Endodermal cell (in vitro differentiated cells): ENCODE data around the gene PITPNC1. TPM values are rescaled to one million over a fixed set of nuclear protein-coding genes. Genes with fewer than 3 reads are reported as not detected.
"Not testable (repeated sequence)": the region's sequence is repeated elsewhere in the genome, so short reads cannot be mapped to it uniquely, and the experiment has no call there.

Experiments used
- DNase-seq: peaks from one replicate; pipeline ENCODE4 v3.0.0-alpha.2; 2017
- H3K27ac ChIP-seq: 2 replicates; pipeline ENCODE4 v1.5.1; 2013; ENCODE audit warnings: mild to moderate bottlenecking, low read depth, low read length, moderate library complexity
- H3K27me3 ChIP-seq: 2 replicates; pipeline ENCODE4 v1.6.1; 2013; ENCODE audit warnings: mild to moderate bottlenecking, low read length, moderate library complexity; ENCODE audit not compliant: insufficient read depth, control insufficient read depth, poor library complexity, severe bottlenecking
- H3K36me3 ChIP-seq: 2 replicates; pipeline ENCODE4 v1.7.0; 2013; ENCODE audit warnings: mild to moderate bottlenecking, low read length, moderate library complexity; ENCODE audit not compliant: control insufficient read depth, insufficient read depth
- H3K4me1 ChIP-seq: one replicate; pipeline ENCODE4 v1.7.0; 2013; ENCODE audit warnings: low read length; ENCODE audit not compliant: control insufficient read depth, insufficient read depth
- H3K4me3 ChIP-seq: 2 replicates; pipeline ENCODE4 v1.5.1; 2013; ENCODE audit warnings: mild to moderate bottlenecking, low read length, moderate library complexity
- H3K9ac ChIP-seq: 2 replicates; pipeline ENCODE4 v1.6.1; 2013; ENCODE audit warnings: mild to moderate bottlenecking, low read length, moderate library complexity; ENCODE audit not compliant: poor library complexity, severe bottlenecking; ENCODE audit errors: extremely low read depth
- H3K9me3 ChIP-seq: 2 replicates; pipeline ENCODE4 v1.6.1; 2013; ENCODE audit warnings: mild to moderate bottlenecking, low read length, moderate library complexity; ENCODE audit not compliant: control insufficient read depth
- H3K27ac Mint-ChIP-seq: 2 replicates; pipeline ENCODE4 v1.8.0; 2020; ENCODE audit warnings: mixed read lengths
- H3K27me3 Mint-ChIP-seq: 2 replicates; pipeline ENCODE4 v1.8.0; 2021; ENCODE audit warnings: mild to moderate bottlenecking, mixed read lengths; ENCODE audit not compliant: insufficient read depth
- H3K36me3 Mint-ChIP-seq: 2 replicates; pipeline ENCODE4 v1.8.0; 2020; ENCODE audit warnings: low read depth, mixed read lengths
- H3K4me1 Mint-ChIP-seq: 2 replicates; pipeline ENCODE4 v1.8.0; 2020; ENCODE audit warnings: mixed read lengths
- H3K4me3 Mint-ChIP-seq: 2 replicates; pipeline ENCODE4 v1.8.0; 2020; ENCODE audit warnings: mild to moderate bottlenecking, moderate library complexity, mixed read lengths
- H3K9me3 Mint-ChIP-seq: 2 replicates; pipeline ENCODE4 v1.8.0; 2020; ENCODE audit warnings: mild to moderate bottlenecking, mixed read lengths
- WGBS, 2 experiments: methylation state at CpG; one replicate each; pipeline versions ENCODE4 v1.1.5 to v1.1.7; 2013; ENCODE audit warnings: missing lambda C conversion rate in 2 of 2, mixed read lengths in 1 of 2; ENCODE audit not compliant: insufficient coverage in 1 of 2, insufficient read length in 1 of 2; 5-methylcytosine and 5-hydroxymethylcytosine counted together
- total RNA-seq, 2 donors: library from RNA; stranded (reverse); fragmentation: NEBNext Ultra II Directional in 1 of 2; extraction: Animal tissue kit (Norgen Biotek cat#: 25700) in 1 of 2; gene quantifications; 2 replicates in 1 of 2; 3 replicates in 1 of 2; pipeline ENCODE4 v1.2.1, GENCODE V29; 2021
- TF ChIP-seq, protein P1 (sequence below): fragments of 200-600 bp; sonication (generic); conservative IDR thresholded peaks from 2 replicates; pipeline ENCODE4 v1.5.0; 2021; ENCODE audit warnings: antibody characterized with exemption, mild to moderate bottlenecking

Gene PITPNC1
- total RNA-seq, 2 donors from 2014 or later, result 28.9 to 36.4 TPM

- 91 to 93% methylated on average over 3 to 4 of the region's 4 CpGs for WGBS, 2 experiments
- H3K9me3 ChIP-seq, result peaks cover 12% of the 10 kb centered on the region
- H3K36me3 ChIP-seq, result peaks cover 87% of the 10 kb centered on the region
- no peak overlapping the region for H3K27ac Mint-ChIP-seq
- H3K4me1 ChIP-seq, result no peaks in the 10 kb centered on the region
- no peak overlapping the region for H3K27ac ChIP-seq
- H3K4me3 ChIP-seq, result no peak overlapping the region
- TF ChIP-seq, protein P1, sequence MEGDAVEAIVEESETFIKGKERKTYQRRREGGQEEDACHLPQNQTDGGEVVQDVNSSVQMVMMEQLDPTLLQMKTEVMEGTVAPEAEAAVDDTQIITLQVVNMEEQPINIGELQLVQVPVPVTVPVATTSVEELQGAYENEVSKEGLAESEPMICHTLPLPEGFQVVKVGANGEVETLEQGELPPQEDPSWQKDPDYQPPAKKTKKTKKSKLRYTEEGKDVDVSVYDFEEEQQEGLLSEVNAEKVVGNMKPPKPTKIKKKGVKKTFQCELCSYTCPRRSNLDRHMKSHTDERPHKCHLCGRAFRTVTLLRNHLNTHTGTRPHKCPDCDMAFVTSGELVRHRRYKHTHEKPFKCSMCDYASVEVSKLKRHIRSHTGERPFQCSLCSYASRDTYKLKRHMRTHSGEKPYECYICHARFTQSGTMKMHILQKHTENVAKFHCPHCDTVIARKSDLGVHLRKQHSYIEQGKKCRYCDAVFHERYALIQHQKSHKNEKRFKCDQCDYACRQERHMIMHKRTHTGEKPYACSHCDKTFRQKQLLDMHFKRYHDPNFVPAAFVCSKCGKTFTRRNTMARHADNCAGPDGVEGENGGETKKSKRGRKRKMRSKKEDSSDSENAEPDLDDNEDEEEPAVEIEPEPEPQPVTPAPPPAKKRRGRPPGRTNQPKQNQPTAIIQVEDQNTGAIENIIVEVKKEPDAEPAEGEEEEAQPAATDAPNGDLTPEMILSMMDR, result no peak
- H3K36me3 Mint-ChIP-seq, result peaks cover 85% of the 10 kb centered on the region
- no peaks in the 10 kb centered on the region for H3K4me1 Mint-ChIP-seq
- H3K9ac ChIP-seq, result no peak overlapping the region
- DNase-seq, result peak; percentile 20
- H3K4me3 Mint-ChIP-seq, result no peak overlapping the region
- peaks cover 13% of the 10 kb centered on the region for H3K9me3 Mint-ChIP-seq
- H3K27me3 ChIP-seq, result no peaks in the 10 kb centered on the region
- H3K27me3 Mint-ChIP-seq, result no peaks in the 10 kb centered on the region
Measured at GRCh38 chr17:67725807-67726206, 348.7 kb downstream of the PITPNC1 start.

DNA sequence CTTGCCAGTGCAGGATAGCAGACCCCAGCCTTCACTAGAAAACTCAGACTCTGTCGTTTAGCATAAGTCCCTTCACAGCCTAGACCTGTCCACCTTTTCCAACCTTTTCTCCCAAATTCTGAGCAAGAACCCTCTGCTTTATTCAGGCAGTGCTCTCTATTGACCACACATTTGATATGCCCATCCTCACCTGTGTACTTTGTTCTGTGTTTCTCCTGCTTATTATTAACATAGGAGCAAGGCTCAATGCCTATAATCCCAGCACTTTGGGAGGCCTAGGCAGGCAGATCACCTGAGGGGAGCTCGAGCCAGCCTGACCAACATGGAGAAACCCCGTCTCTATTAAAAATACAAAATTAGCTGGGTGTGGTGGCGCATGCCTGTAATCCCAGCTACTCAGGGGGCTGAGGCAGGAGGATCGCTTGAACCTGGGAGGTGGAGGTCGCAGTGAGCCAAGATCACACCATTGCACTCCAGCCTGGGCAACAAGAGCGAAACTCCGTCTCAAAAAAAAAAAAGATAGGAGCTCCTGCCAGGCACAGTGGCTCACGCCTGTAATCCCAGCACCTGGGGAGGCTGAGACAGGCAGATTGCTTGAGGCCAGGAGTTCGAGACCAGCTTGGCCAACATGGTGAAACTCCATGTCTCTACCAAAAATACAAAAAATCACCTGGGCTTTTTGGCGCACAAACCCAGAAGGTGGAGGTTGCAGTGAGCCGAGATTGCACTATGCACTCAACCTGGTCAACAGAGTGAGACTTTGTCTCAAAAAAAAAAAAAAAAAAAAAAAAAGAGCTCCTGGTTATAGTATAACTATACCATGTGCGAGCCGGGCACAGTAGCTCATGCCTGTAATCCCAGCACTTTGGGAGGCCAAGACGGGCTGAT is 350.3 kb downstream of the PITPNC1 start:
- WGBS, 2 experiments, result 94 to 95% methylated on average over 13 to 15 of the region's 15 CpGs
- Mint-ChIP-seq H3K36me3 (peaks cover 83% of the 10 kb centered on the region), H3K9me3 (peaks cover 14% of the 10 kb centered on the region)
- H3K9me3 ChIP-seq, result peaks cover 18% of the 10 kb centered on the region
- H3K4me1 ChIP-seq, H3K27me3 ChIP-seq, H3K27me3 Mint-ChIP-seq, H3K4me1 Mint-ChIP-seq, H3K27ac ChIP-seq, H3K4me3 ChIP-seq, H3K27ac Mint-ChIP-seq, H3K9ac ChIP-seq, H3K4me3 Mint-ChIP-seq: not testable (repeated sequence)
- peak; percentile 28 for DNase-seq
- peaks cover 87% of the 10 kb centered on the region for H3K36me3 ChIP-seq

- peaks cover 80% of the 10 kb centered on the region for H3K36me3 Mint-ChIP-seq
- TF ChIP-seq, protein P1, result no peak
- Histone ChIP-seq H3K9ac (no peak overlapping the region), H3K4me1 (no peaks in the 10 kb centered on the region), H3K4me3 (no peak overlapping the region), H3K36me3 (peaks cover 88% of the 10 kb centered on the region), H3K27me3 (no peaks in the 10 kb centered on the region), H3K9me3 (peaks cover 18% of the 10 kb centered on the region), H3K27ac (no peak overlapping the region)
- 97 to 100% methylated on average over 3 to 6 of the region's 6 CpGs for WGBS, 2 experiments
- H3K4me3 Mint-ChIP-seq, result no peak overlapping the region
- H3K9me3 Mint-ChIP-seq, result peaks cover 14% of the 10 kb centered on the region
- H3K4me1 Mint-ChIP-seq, result peaks cover 6% of the 10 kb centered on the region
- H3K27ac Mint-ChIP-seq, result no peak overlapping the region
- DNase-seq, result peak; percentile 30
- H3K27me3 Mint-ChIP-seq, result no peaks in the 10 kb centered on the region
Measured at GRCh38 chr17:67729903-67730302, 352.8 kb downstream of the PITPNC1 start.
